Measurements from ENCODE around the gene BLZF1. TPM values are rescaled to one million over a fixed set of nuclear protein-coding genes. Genes with fewer than 3 reads are reported as not detected.

Gene BLZF1, protein sequence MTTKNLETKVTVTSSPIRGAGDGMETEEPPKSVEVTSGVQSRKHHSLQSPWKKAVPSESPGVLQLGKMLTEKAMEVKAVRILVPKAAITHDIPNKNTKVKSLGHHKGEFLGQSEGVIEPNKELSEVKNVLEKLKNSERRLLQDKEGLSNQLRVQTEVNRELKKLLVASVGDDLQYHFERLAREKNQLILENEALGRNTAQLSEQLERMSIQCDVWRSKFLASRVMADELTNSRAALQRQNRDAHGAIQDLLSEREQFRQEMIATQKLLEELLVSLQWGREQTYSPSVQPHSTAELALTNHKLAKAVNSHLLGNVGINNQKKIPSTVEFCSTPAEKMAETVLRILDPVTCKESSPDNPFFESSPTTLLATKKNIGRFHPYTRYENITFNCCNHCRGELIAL
- total RNA-seq (2021; fragmentation: NEBNext Ultra II Directional; extraction: Animal tissue kit (Norgen Biotek cat#: 25700)): 10 to 100 TPM; 33.2 to 37.3 (median 35.9) TPM
- long read RNA-seq, transcript BLZF1-203 (7 exons, 2,749 nt): major isoform, 53 of 73 reads
- long read RNA-seq, partial matches to known transcripts: 8 of 73 reads
- long read RNA-seq, other reads (novel, unspliced or antisense): 11 of 73 reads

DNA sequence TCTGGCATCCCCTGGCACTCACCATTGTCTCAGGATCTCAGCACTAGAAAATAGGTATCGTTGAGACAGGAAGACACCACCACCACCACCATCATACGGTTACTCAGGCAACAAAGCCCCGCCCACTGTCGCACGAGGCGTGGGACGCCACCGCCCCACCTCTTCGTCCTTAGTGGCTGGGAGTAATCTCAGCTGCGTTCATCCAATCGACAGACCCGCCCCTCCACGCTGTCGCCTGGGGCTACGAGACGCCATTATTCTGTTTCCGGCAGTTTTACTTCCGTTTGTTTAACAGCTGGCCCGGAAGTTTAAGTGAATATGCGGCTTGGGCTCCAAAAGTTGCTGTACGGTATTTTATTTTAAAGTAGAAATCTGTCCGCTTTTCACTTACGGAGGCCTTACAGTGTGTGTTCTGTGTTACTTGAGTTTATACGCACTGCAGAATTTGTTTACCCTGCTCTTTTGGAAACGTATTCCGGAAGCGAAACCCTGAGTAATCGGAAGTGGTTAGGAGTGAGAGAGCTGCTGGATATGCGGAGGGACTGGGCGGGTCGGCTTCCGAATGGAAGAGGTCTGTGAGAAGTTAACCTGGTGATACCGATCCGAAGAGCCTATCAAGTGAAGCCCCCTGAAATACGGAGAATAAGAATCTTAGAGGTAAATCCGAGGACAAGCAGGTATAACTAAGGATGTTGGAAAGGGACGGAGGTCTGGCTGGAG lies at the start of gene BLZF1, which contains the start of gene NME7:
Gene BLZF1 (plus strand): TSS at position 510 of the 720 bp plus-strand sequence. CDS start 1,328 bp downstream, outside the sequence.
Gene NME7 (minus strand): TSS at position 112 of the 720 bp plus-strand sequence. CDS start 87 bp downstream, at position 25.
- Mint-ChIP-seq H3K36me3 (ENCODE audit: low read depth) (peaks cover 8% of the 10 kb centered on the region), H3K4me3 (no peak within 1 kb of the TSS), H3K9me3 (peaks cover 1% of the 10 kb centered on the region; the same call in 1 of the 2 replicates), H3K27ac (no peak within 1 kb of the TSS; the same call in 1 of the 2 replicates), H3K4me1 (ENCODE audit: low read depth) (peaks cover 20% of the 10 kb centered on the region), H3K27me3 (ENCODE audit: insufficient read depth) (no peaks in the 10 kb centered on the region)
- DNase-seq: peak; percentile 98
- TF ChIP-seq, protein P1, sequence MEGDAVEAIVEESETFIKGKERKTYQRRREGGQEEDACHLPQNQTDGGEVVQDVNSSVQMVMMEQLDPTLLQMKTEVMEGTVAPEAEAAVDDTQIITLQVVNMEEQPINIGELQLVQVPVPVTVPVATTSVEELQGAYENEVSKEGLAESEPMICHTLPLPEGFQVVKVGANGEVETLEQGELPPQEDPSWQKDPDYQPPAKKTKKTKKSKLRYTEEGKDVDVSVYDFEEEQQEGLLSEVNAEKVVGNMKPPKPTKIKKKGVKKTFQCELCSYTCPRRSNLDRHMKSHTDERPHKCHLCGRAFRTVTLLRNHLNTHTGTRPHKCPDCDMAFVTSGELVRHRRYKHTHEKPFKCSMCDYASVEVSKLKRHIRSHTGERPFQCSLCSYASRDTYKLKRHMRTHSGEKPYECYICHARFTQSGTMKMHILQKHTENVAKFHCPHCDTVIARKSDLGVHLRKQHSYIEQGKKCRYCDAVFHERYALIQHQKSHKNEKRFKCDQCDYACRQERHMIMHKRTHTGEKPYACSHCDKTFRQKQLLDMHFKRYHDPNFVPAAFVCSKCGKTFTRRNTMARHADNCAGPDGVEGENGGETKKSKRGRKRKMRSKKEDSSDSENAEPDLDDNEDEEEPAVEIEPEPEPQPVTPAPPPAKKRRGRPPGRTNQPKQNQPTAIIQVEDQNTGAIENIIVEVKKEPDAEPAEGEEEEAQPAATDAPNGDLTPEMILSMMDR (IDR thresholded peaks at IDR 0.05): no peak

DNA sequence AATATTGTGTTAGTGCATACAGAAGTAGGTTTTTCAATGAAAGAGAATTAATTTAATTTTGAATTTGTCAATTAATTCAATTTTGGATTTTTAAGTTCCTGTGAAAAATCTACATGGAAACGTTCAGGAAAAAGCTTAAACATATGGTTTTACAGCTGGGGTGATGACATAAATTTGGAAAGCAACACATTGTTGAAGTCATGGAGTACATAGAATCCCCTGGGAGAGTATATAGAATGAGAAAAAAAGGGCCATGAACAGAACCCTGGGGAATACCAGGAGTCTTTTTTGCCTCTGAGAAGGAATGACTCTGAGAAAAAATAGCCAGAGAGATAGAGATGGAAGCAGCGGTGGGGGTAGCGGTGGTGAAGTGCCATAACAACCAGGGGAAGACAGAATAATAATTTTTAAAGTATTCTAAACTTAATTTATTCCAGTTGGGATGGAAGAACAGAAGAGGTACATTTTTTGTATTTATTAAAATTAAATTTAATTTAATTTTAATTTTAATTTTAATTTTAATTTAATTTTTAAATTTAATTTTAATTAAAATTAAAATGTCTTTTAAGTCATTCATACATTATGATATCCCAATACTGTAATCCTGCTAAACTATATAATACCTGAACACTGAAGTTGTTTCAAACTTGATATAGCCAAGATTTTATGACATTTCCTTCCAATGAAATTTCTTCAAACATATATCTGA lies 49.3 kb upstream of the BLZF1 start:
- H3K36me3 Mint-ChIP-seq (ENCODE audit: low read depth): no peaks in the 10 kb centered on the region
- no peak for DNase-seq
- H3K9me3 Mint-ChIP-seq: no peaks in the 10 kb centered on the region
- no peak overlapping the region for H3K27ac Mint-ChIP-seq
- TF ChIP-seq, protein P1 (IDR thresholded peaks at IDR 0.05): no peak
- no peak overlapping the region for H3K4me3 Mint-ChIP-seq
- H3K4me1 Mint-ChIP-seq (ENCODE audit: low read depth): peaks cover 26% of the 10 kb centered on the region
- no peaks in the 10 kb centered on the region for H3K27me3 Mint-ChIP-seq (ENCODE audit: insufficient read depth)

DNA sequence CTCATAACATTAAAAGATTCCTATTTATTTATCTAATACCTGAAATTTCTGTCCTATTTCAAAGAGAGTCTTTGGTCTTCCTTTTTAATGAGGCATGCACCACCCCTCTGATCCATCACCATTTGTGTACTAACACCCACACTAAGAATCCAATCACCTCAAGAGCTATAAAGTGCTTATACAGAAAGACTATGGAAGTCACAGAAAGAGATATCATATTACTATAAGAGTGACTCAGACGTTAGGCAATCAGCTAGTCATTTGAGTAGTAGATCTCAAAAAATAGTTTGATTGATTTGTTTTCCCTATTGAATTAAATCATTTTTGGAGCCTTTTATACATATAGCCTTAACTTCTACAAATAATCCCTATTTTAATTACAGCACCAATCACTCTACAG lies 46.5 kb upstream of the BLZF1 start:
- TF ChIP-seq, protein P1 (IDR thresholded peaks at IDR 0.05): no peak
- no peak overlapping the region for H3K4me3 Mint-ChIP-seq
- H3K36me3 Mint-ChIP-seq (ENCODE audit: low read depth): no peaks in the 10 kb centered on the region
- peaks cover 23% of the 10 kb centered on the region for H3K4me1 Mint-ChIP-seq (ENCODE audit: low read depth)
- no peak for DNase-seq
- no peaks in the 10 kb centered on the region for H3K9me3 Mint-ChIP-seq
- no peak overlapping the region for H3K27ac Mint-ChIP-seq
- no peaks in the 10 kb centered on the region for H3K27me3 Mint-ChIP-seq (ENCODE audit: insufficient read depth)

DNA sequence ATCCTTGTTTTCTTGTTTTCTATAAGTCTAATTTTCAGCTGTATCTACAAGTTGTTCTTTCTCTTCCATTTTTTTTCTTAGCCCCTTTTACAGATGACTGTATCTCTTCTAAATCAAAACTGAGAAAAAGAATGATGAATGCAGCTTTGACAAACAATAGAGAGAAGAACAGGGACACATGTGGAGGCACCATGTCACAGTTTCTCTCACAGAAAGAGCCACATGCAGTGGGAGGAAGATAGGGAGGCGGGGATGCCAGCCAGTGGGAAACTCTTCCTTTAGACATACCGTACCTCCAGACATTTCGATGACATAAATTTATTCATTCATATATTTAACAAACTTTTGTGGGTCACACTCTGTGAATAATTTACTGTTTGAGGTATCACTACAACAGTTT lies 45.9 kb upstream of the BLZF1 start:
- Mint-ChIP-seq H3K4me3 (no peak overlapping the region), H3K9me3 (no peaks in the 10 kb centered on the region), H3K36me3 (ENCODE audit: low read depth) (no peaks in the 10 kb centered on the region), H3K27me3 (ENCODE audit: insufficient read depth) (no peaks in the 10 kb centered on the region), H3K4me1 (ENCODE audit: low read depth) (peaks cover 23% of the 10 kb centered on the region), H3K27ac (no peak overlapping the region)
- DNase-seq: no peak
- TF ChIP-seq, protein P1 (IDR thresholded peaks at IDR 0.05): no peak

DNA sequence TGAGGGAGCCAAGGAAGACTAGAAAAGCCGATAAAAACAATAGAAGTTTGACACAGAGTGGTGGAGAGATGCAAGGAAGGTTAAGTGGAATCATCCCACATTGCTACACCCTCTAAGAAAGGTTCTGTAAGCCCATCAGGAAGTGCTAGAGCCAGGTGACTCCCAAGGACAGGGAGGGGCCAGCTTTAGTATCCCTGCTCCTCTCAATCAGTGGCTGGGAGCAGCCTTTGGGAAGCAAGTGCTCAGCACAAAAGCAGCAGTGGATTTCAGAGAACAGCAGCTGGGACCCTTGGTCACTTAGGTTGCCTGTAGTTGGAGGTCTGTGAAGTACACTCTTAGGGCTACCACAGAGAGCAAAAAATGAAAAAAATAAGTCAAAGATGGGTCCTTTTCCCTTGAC lies 42.9 kb upstream of the BLZF1 start:
- Mint-ChIP-seq H3K4me1 (ENCODE audit: low read depth) (peaks cover 24% of the 10 kb centered on the region), H3K27me3 (ENCODE audit: insufficient read depth) (no peaks in the 10 kb centered on the region), H3K4me3 (no peak overlapping the region), H3K36me3 (ENCODE audit: low read depth) (peaks cover 9% of the 10 kb centered on the region), H3K27ac (no peak overlapping the region), H3K9me3 (no peaks in the 10 kb centered on the region)
- DNase-seq: no peak
- TF ChIP-seq, protein P1 (IDR thresholded peaks at IDR 0.05): no peak
